ENCODE data around the gene RALBP1. TPM values are rescaled to one million over a fixed set of nuclear protein-coding genes. Genes with fewer than 3 reads are reported as not detected.

The RALBP1 gene
- total and polyA plus RNA-seq, 2 of the 8 experiments (the other 6 are each of a cell fraction or from before 2014, with no cell fraction given), result 40.3 to 67.8 TPM

- WGBS, 2 experiments (ENCODE audit: extremely low coverage in 1 of 2, insufficient coverage in 1 of 2, insufficient read length in 1 of 2, insufficient replicate concordance in 2 of 2, low coverage in 1 of 2, low lambda C conversion rate in 2 of 2, missing lambda C conversion rate in 1 of 2), result 74% methylated on average over 12 of the region's 12 CpGs; no CpG with 5 or more reads in 1 of the 2 experiments
- POLR2A ChIA-PET (ENCODE audit: partially characterized antibody), result no interaction called here
- no peaks in the 10 kb centered on the region for H3K23me2 ChIP-seq (ENCODE audit: low read depth, low read length)
- H2BK20ac ChIP-seq (ENCODE audit: low read length), result no peak overlapping the region
- H3K23ac ChIP-seq (ENCODE audit: insufficient read length), result no peak overlapping the region
- H4K8ac ChIP-seq (ENCODE audit: extremely low read depth, insufficient read depth, low read length), result no peak overlapping the region
- no peaks in the 10 kb centered on the region for H3K9me3 ChIP-seq (ENCODE audit: insufficient read depth in 2 of 2, low read depth in 1 of 2, low read length in 1 of 2)
- H2AK5ac ChIP-seq (ENCODE audit: low read depth, low read length), result no peak overlapping the region
- H3K79me2 ChIP-seq (ENCODE audit: control insufficient read depth in 1 of 2, insufficient read depth in 2 of 2, low read length in 2 of 2), result no peaks in the 10 kb centered on the region
- CTCF ChIA-PET (ENCODE audit: partially characterized antibody), result interaction anchor here (0.5 to 2.3 kb wide), 4 partner anchors 9 to 1577 kb away, joined by 3 to 5 read pairs (median 4); no protein-coding TSS in a partner anchor
- peaks cover 0 to 3% (median 0%) of the 10 kb centered on the region in 4 experiments; a peak in 2 of 7 replicates for H3K4me1 ChIP-seq (replicated peaks in 1 of 4; ENCODE audit: control insufficient read depth in 3 of 4, insufficient read depth in 4 of 4, low read length in 3 of 4)
- no peak overlapping the region for H3K18ac ChIP-seq (ENCODE audit: extremely low read depth, low read length)
- H3K36me3 ChIP-seq (ENCODE audit: control insufficient read depth in 2 of 4, insufficient read depth in 4 of 4, low read length in 3 of 4), result no peaks in the 10 kb centered on the region
- peak overlapping the region; percentile 42 for H2AFZ ChIP-seq (ENCODE audit: low read length)
- no peaks in the 10 kb centered on the region for H4K20me1 ChIP-seq (replicated peaks in 1 of 2; ENCODE audit: control insufficient read depth in 1 of 2, insufficient read depth in 2 of 2, low read length in 2 of 2)
- H3K9ac ChIP-seq (replicated peaks in 1 of 4; ENCODE audit: extremely low read depth in 1 of 4, low read depth in 3 of 4, low read length in 3 of 4), result no peak overlapping the region
- no peak for FAIRE-seq
- H3K4me3 ChIP-seq (ENCODE audit: extremely low read depth in 1 of 4, insufficient read depth in 2 of 4, low read depth in 3 of 4, low read length in 4 of 4), result no peak overlapping the region
- H4K91ac ChIP-seq (replicated peaks; ENCODE audit: insufficient read length, low read length), result no peak overlapping the region
- no peak overlapping the region for H3K4me2 ChIP-seq (ENCODE audit: insufficient read depth in 1 of 2, low read depth in 2 of 2, low read length in 2 of 2)
- no peak overlapping the region for H2BK120ac ChIP-seq (replicated peaks; ENCODE audit: low read depth, low read length)
- no peak overlapping the region for H3K4ac ChIP-seq (replicated peaks; ENCODE audit: insufficient read length, low read depth, low read length)
- H2BK5ac ChIP-seq (ENCODE audit: low read depth, low read length), result no peak overlapping the region
- no peaks in the 10 kb centered on the region for H3K79me1 ChIP-seq (ENCODE audit: low read depth, low read length)
- DNase-seq (ENCODE audit: low read depth in 1 of 2, low spot score in 2 of 2), result peak in 1 of 2 experiments; percentile 35
- no peak overlapping the region for H3K14ac ChIP-seq (ENCODE audit: insufficient read length)
- no peaks in the 10 kb centered on the region for H3K27me3 ChIP-seq (replicated peaks in 1 of 4; ENCODE audit: control insufficient read depth in 3 of 4, extremely low read depth in 1 of 4, insufficient read depth in 3 of 4, low read length in 3 of 4)
- H3K27ac ChIP-seq (ENCODE audit: low read depth, low read length), result no peak overlapping the region
- H2BK15ac ChIP-seq (ENCODE audit: low read length), result no peak overlapping the region
- no peak overlapping the region for H3K56ac ChIP-seq (replicated peaks; ENCODE audit: insufficient read length, low read depth, low read length)
- no peak overlapping the region for H4K5ac ChIP-seq (ENCODE audit: insufficient read length, low read depth, low read length)
- H2BK12ac ChIP-seq (ENCODE audit: low read depth, low read length), result no peak overlapping the region
- TF ChIP-seq SAP30 (IDR thresholded peaks at IDR 0.05; ENCODE audit: insufficient read depth, insufficient replicate concordance, low read length) (no peak), NANOG (IDR thresholded peaks at IDR 0.05; ENCODE audit: insufficient read depth, low read depth, low read length, poor library complexity, severe bottlenecking) (no peak), CEBPB (IDR thresholded peaks at IDR 0.05; ENCODE audit: low read depth, low read length) (no peak), CBX8 (IDR thresholded peaks at IDR 0.05; ENCODE audit: borderline replicate concordance, low read depth, low read length) (no peak), BRCA1 (IDR thresholded peaks at IDR 0.05; ENCODE audit: low read depth, low read length) (no peak), HDAC6 (IDR thresholded peaks at IDR 0.05; ENCODE audit: low read depth, low read length) (no peak), JUN (IDR thresholded peaks at IDR 0.05; ENCODE audit: low read depth, low read length) (no peak), CHD1 (IDR thresholded peaks at IDR 0.05; ENCODE audit: low read depth, low read length) (no peak), POU5F1 (IDR thresholded peaks at IDR 0.05; ENCODE audit: low read depth, low read length) (no peak), SRF (IDR thresholded peaks at IDR 0.05; ENCODE audit: low read depth, low read length) (no peak), RFX5 (IDR thresholded peaks at IDR 0.05; ENCODE audit: borderline replicate concordance, low read depth, low read length) (no peak), FOSL1 (IDR thresholded peaks at IDR 0.05; ENCODE audit: insufficient read depth, low read depth, low read length) (no peak), KDM1A (IDR thresholded peaks at IDR 0.05; ENCODE audit: borderline replicate concordance, low read length) (no peak)
Observed at GRCh38 chr18:9449600-9450414, 25.5 kb upstream of the RALBP1 start.

Data from H1 (cell line).